Left lobe of liver (tissue), 2 donors: Measurements from ENCODE around the gene LIMS1. TPM values are rescaled to one million over a fixed set of nuclear protein-coding genes. Genes with fewer than 3 reads are reported as not detected.

ENCODE experiments used
- ATAC-seq: fragments of 200-7000 bp; cut with Tn5 transposase; one replicate; pipeline ENCODE4 v1.9.1; 2020; ENCODE audit warnings: mild to moderate bottlenecking, moderate library complexity
- DNase-seq: peaks from one replicate; pipeline ENCODE4 v3.0.0-alpha.2; 2020; ENCODE audit warnings: low spot score
- total RNA-seq: library from RNA; stranded (reverse); gene quantifications from one replicate; pipeline ENCODE4 v1.2.1, GENCODE V29; 2021
- donor health status: DM: no; HTN: no; CAD: no; lungs with moderate emphysema.
- donor health status: DM: no; HTN: yes; CAD: no.

LIMS1 gene
- total RNA-seq, 1 donor from 2014 or later: 18.1 TPM

- no peak for DNase-seq
- no peak for ATAC-seq
These were observed 78.4 kb downstream of the LIMS1 start for GRCh38 chr2:108612514-108613183.

GRCh38 chr2:108613261-108614042 lies 79.2 kb downstream of the LIMS1 start:
- ATAC-seq (peak; percentile 44), DNase-seq (no peak)

GRCh38 chr2:108614043-108614545 lies 79.8 kb downstream of the LIMS1 start:
- ATAC-seq: no peak
- no peak for DNase-seq

DNA sequence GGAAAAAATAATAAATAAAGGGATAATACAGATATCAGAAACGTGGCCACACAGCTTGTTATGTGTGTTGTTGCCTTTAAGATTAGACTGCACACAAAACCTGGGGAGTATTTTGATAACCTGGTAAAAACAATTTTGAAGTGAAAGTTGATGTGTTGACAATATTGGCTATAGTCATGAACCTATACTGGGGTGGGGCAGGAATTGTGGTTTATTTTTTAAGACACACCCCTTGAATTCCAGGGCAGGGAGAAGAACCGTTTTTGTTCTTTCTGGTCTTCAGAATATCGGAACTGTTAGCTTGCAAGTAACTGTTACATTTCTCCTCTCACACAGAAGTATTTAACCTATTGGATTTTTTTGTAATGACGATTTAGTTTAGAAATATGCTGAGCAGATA lies 80.4 kb downstream of the LIMS1 start:
- no peak for ATAC-seq
- DNase-seq: no peak

GRCh38 chr2:108615480-108616090 lies 81.3 kb downstream of the LIMS1 start:
- DNase-seq: no peak
- no peak for ATAC-seq

- ATAC-seq: no peak
- DNase-seq: no peak
These were observed 82.0 kb downstream of the LIMS1 start for GRCh38 chr2:108616318-108616717.

GRCh38 chr2:108616751-108617161 lies 82.5 kb downstream of the LIMS1 start:
- DNase-seq (no peak), ATAC-seq (no peak)

GRCh38 chr2:108617617-108618016 lies 83.3 kb downstream of the LIMS1 start:
- ATAC-seq (peak; percentile 36), DNase-seq (no peak)

GRCh38 chr2:108619925-108620620 lies 85.8 kb downstream of the LIMS1 start:
- ATAC-seq (no peak), DNase-seq (no peak)

DNA sequence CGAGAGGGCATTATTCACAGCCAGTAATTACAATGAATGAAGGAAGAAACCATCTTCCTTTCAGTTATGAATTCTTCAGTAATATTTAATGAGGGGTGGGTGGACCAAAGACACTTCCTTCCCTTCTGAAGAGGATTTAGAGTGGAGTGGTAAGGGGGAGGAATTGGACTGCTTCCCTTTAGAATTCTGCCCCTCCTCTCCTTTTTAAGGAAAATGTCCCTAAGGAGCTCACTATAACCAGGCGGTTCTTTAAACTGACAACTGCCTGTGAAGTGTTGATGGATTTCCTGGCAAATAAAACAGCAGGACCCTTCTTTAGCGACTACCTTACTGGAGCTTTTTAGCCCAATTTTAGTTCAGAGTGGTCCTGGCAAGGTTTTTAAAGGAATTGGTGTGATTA lies 86.4 kb downstream of the LIMS1 start:
- ATAC-seq: no peak
- no peak for DNase-seq

GRCh38 chr2:108621087-108621559 lies 86.9 kb downstream of the LIMS1 start:
- DNase-seq (no peak), ATAC-seq (peak; percentile 44)

DNA sequence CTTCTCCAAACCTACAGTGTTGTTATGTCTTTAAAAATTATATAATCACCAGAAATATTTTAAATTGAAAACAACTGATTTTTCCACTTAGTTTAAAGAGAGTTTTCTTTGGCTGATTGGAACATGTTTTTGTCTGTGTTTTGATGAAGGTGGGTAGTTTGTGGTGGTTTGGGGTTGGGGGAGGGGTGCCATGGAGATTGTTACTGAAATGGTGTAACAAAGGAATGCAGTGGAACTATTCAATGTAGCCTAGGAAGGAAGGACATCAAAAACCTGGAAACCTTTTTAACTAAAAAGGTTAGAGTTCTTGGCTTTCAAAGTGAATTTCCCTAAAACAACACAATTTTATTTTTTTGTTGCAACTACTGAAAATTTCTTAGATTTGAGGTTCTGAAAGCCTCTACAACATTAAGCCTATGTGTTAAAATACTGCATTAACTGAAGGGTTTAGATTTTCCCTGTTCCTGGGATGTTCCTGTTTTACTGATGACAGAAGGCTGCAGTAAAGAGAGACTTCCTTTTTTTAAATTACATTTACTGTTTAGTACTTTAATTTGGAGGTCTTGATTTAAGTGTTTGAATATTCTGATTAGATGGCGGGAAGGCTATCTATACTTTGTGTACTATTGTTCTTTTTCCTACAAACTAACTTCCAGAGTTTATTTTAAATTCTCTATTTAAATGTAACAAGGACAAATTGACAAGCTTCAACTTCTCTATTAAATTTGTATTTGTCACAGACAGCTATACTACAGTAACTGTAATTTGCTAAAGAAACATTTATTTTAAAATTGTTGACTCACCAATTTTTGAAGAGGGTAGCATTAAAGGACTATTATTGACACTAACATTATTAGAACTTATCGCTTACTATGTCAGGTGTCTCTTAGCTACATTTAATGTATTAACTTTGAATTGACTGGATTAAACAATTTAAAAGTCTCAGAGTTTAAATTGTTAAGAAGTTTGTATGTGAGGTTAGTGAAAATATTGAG lies 87.7 kb downstream of the LIMS1 start:
- DNase-seq (no peak), ATAC-seq (no peak)

DNA sequence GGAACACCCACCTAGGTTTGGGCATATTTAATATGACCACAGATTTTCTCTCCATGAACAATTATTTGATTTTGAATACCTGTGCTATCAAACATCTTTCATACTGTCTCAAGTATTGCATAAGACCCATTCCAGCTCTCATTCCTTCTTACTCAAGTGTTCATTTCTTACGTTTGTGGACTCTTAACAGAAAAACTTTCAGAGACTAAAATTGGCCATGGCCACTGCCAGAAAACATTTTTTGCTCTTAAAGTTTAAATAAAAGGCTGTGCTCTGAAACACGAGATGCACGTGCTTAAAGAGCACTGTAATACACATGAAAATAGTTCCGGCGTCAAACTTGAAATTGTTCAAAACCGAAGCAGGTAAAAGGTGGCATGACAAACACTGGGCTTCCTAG lies 89.3 kb downstream of the LIMS1 start:
- ATAC-seq (no peak), DNase-seq (no peak)

DNA sequence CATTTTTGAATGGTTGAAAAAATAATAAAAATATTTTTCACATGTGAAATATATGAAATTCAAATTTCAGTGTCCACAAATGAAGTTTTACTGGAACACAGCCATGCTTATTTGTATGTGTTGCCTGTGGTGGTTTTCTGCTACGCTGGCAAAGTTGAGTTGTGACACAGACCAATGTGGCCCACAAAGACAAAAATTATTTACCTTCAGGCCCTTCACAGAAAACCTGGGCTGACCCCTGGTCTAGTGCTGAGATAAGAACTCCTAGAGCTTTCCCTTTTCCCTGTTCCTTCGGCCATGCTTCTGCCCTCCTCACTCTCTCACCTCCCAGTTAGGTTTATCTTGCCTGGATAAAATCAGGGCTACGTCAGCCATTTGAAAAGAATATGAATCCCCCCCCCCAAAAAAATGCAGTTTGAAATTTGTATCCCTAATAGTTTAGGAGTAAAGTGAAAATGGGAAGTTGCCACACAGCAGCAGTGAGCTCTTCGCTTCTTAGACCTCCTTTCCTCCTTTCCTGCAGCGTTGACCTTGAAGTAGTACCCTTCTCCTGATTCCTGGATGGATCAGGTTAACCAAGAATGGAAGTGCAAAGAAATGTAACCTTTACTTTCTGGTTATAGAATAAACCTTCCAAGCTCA lies 91.0 kb downstream of the LIMS1 start:
- ATAC-seq (no peak), DNase-seq (no peak)

- ATAC-seq (no peak), DNase-seq (no peak)
These were observed 91.5 kb downstream of the LIMS1 start for GRCh38 chr2:108625828-108626195.

DNA sequence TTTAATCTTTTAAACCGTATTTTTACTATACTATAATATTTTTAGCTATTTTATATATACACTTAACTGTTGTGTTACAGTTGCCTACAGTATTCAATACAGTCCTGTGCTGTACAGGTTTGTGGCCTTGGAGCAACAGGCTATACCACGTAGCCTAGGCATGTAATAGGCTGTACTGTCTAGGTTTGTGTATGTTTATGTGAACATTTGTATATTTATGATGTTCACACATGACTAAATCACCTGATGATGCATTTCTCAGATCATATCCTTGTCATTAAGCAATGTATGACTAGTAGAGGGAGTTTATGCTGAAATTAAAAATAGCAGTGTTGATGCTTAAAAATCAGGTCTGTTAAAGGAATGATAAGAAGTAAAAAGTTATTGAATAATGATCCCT lies 92.7 kb downstream of the LIMS1 start:
- DNase-seq: no peak

GRCh38 chr2:108627911-108628567 lies 93.8 kb downstream of the LIMS1 start:
- DNase-seq: no peak
- no peak for ATAC-seq

More for the DNA sequence above, 92.7 kb downstream of the LIMS1 start:
- no peak for ATAC-seq

GRCh38 chr2:108628936-108629335 lies 94.7 kb downstream of the LIMS1 start:
- no peak for DNase-seq

DNA sequence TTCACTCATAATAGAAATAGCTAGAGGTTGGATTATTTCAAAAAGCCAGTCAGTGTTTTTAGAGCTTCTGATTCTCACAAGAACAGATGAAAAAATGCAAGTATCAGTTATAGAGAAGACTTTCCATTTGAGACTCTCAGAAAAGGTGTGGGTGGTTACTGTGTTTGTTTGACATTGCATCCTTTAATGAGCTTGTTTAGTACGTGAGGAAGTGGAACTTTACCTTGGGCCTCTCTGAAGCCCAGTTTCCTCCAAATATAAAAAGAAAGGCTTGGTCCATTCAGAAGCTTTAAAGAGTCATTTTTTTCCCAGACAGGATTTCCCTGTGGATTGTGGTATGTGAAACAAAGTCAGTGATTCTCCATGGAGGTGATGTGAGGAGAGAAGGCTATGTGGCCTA lies 95.1 kb downstream of the LIMS1 start:
- DNase-seq (no peak), ATAC-seq (no peak)

More at GRCh38 chr2:108628936-108629335, 94.7 kb downstream of the LIMS1 start:
- ATAC-seq: no peak
